NCI-H748 (cell line): ENCODE measurements around the gene ASB1.
"Not testable (repeated sequence)": the region's sequence is repeated elsewhere in the genome, so short reads cannot be mapped to it uniquely, and the experiment has no call there.

ENCODE experiments used
- DNase-seq: peaks from one replicate; lab custom pipeline; 2025; ENCODE audit not compliant: unreplicated experiment; lab: John Stamatoyannopoulos, UW

ASB1 gene

GRCh38 chr2:238403632-238404405 is 22.9 kb upstream of the ASB1 start:
- DNase-seq: no peak

GRCh38 chr2:238404406-238405216 is 22.1 kb upstream of the ASB1 start:
- no peak for DNase-seq

- DNase-seq: not testable (repeated sequence)
Observed at GRCh38 chr2:238405217-238405555, 21.5 kb upstream of the ASB1 start.

GRCh38 chr2:238406221-238406997 is 20.3 kb upstream of the ASB1 start:
- DNase-seq: no peak

- no peak for DNase-seq
Observed at GRCh38 chr2:238406998-238407285, 19.8 kb upstream of the ASB1 start.

- DNase-seq: no peak
Observed at GRCh38 chr2:238407566-238407965, 19.2 kb upstream of the ASB1 start.

- DNase-seq: no peak
Observed at GRCh38 chr2:238408615-238409340, 17.9 kb upstream of the ASB1 start.

- no peak for DNase-seq
Observed at GRCh38 chr2:238409341-238410199, 17.2 kb upstream of the ASB1 start.

- no peak for DNase-seq
Observed at GRCh38 chr2:238412067-238412767, 14.5 kb upstream of the ASB1 start.

GRCh38 chr2:238413368-238413767 is 13.4 kb upstream of the ASB1 start:
- no peak for DNase-seq

- peak; percentile 34 for DNase-seq
Observed at GRCh38 chr2:238415036-238415764, 11.5 kb upstream of the ASB1 start.

- no peak for DNase-seq
Observed at GRCh38 chr2:238415893-238416292, 10.8 kb upstream of the ASB1 start.

- DNase-seq: no peak
Observed at GRCh38 chr2:238418196-238418998, 8.3 kb upstream of the ASB1 start.

- no peak for DNase-seq
Observed at GRCh38 chr2:238418999-238419546, 7.7 kb upstream of the ASB1 start.

- DNase-seq: no peak
Observed at GRCh38 chr2:238420442-238420841, 6.3 kb upstream of the ASB1 start.

- no peak for DNase-seq
Observed at GRCh38 chr2:238420878-238421694, 5.6 kb upstream of the ASB1 start.

- DNase-seq: no peak
Observed at GRCh38 chr2:238421695-238422035, 5.1 kb upstream of the ASB1 start.
